ENCODE data around the gene STOML1.
"Not testable (repeated sequence)": the region's sequence is repeated elsewhere in the genome, so short reads cannot be mapped to it uniquely, and the experiment has no call there.

The STOML1 gene

GRCh38 chr15:73986055-73986775 is 5.9 kb downstream of the STOML1 start:
- no peak for DNase-seq

GRCh38 chr15:73985101-73985873 is 6.8 kb downstream of the STOML1 start:
- no peak for DNase-seq

- no peak for DNase-seq
Observed at GRCh38 chr15:73984208-73984979, 7.7 kb downstream of the STOML1 start.

GRCh38 chr15:73983773-73984172 is 8.3 kb downstream of the STOML1 start:
- no peak for DNase-seq

- DNase-seq: peak in 1 of 2 experiments; percentile 17
Observed at GRCh38 chr15:73983211-73983727, 8.8 kb downstream of the STOML1 start.

GRCh38 chr15:73982222-73982962 is 9.7 kb downstream of the STOML1 start:
- DNase-seq: no peak

GRCh38 chr15:73981761-73982221 is 10.3 kb downstream of the STOML1 start:
- no peak for DNase-seq

- DNase-seq: no peak
Observed at GRCh38 chr15:73979636-73980035, 12.5 kb downstream of the STOML1 start.

GRCh38 chr15:73978896-73979295 is 13.2 kb downstream of the STOML1 start:
- no peak for DNase-seq

- not testable (repeated sequence) for DNase-seq
Observed at GRCh38 chr15:73975440-73976125, 16.5 kb downstream of the STOML1 start.

GRCh38 chr15:73973683-73974200 is 18.4 kb downstream of the STOML1 start:
- not testable (repeated sequence) for DNase-seq

- peak; percentile 85 to 86 for DNase-seq
Observed at GRCh38 chr15:73972984-73973682, 19.0 kb downstream of the STOML1 start.

- no peak for DNase-seq
Observed at GRCh38 chr15:73969151-73969759, 22.8 kb downstream of the STOML1 start.

- no peak for DNase-seq
Observed at GRCh38 chr15:73968461-73968860, 23.6 kb downstream of the STOML1 start.

GRCh38 chr15:73965758-73966113 is 26.4 kb downstream of the STOML1 start:
- DNase-seq: no peak

- DNase-seq: no peak
Observed at GRCh38 chr15:73965094-73965757, 26.9 kb downstream of the STOML1 start.

GRCh38 chr15:73964736-73965093 is 27.4 kb downstream of the STOML1 start:
- peak; percentile 58 to 60 for DNase-seq

GRCh38 chr15:73962433-73962832 is 29.7 kb downstream of the STOML1 start:
- DNase-seq: no peak

GRCh38 chr15:73960472-73961070 is 31.5 kb downstream of the STOML1 start:
- not testable (repeated sequence) for DNase-seq

GRCh38 chr15:73959801-73960200 is 32.3 kb downstream of the STOML1 start:
- DNase-seq: no peak
